OCI-LY3 (cell line): ENCODE results near the gene RFX3.
A peak's percentile ranks its signal among the peaks of the same experiment; 100 is the strongest.

Source experiments
- H2AFZ ChIP-seq: fragments of 200-600, 300-600 bp; shearing (Covaris generic); 2 replicates; pipeline ENCODE4 v1.6.0; 2014; ENCODE audit warnings: antibody characterized with exemption, low read depth, low read length
- H3K27ac ChIP-seq: fragments of 200-600, 300-600 bp; sonication (generic); 2 replicates; pipeline ENCODE4 v1.5.1; 2014; ENCODE audit warnings: mild to moderate bottlenecking, low read length, moderate library complexity, mixed read lengths
- H3K27me3 ChIP-seq: fragments of 200-600, 300-600 bp; sonication (generic); 2 replicates; pipeline ENCODE4 v1.6.1; 2014; ENCODE audit warnings: low read depth, low read length, mixed read lengths
- H3K36me3 ChIP-seq: fragments of 200-600, 300-600 bp; sonication (generic); replicated peaks from 2 replicates; pipeline ENCODE3; 2014; ENCODE audit warnings: low read depth, low read length, mixed read lengths
- H3K4me1 ChIP-seq: fragments of 300-600, 200-600 bp; sonication (generic); 2 replicates; pipeline ENCODE4 v1.6.1; 2014; ENCODE audit warnings: low read length, mixed read lengths
- H3K4me2 ChIP-seq: fragments of 200-600, 300-600 bp; sonication (generic); 2 replicates; pipeline ENCODE4 v1.6.1; 2014; ENCODE audit warnings: low read length, mixed read lengths
- H3K4me3 ChIP-seq: fragments of 300-600, 200-600 bp; sonication (generic); 2 replicates; pipeline ENCODE4 v1.5.1; 2014; ENCODE audit warnings: antibody characterized with exemption, mild to moderate bottlenecking, low read length, moderate library complexity
- H3K79me2 ChIP-seq: fragments of 300-600, 200-600 bp; shearing (Covaris generic); 2 replicates; pipeline ENCODE4 v1.6.1; 2014; ENCODE audit warnings: mild to moderate bottlenecking, low read length, mixed read lengths
- H3K9ac ChIP-seq: fragments of 300-600, 200-600 bp; shearing (Covaris generic); 2 replicates; pipeline ENCODE4 v1.6.0; 2014; ENCODE audit warnings: mild to moderate bottlenecking, low read length, moderate library complexity
- H3K9me3 ChIP-seq: fragments of 200-600, 300-600 bp; shearing (Covaris generic); 2 replicates; pipeline ENCODE4 v1.6.1; 2014; ENCODE audit warnings: low read length, mixed read lengths; ENCODE audit not compliant: insufficient read depth
- H4K20me1 ChIP-seq: fragments of 200-600, 300-600 bp; sonication (generic); 2 replicates; pipeline ENCODE4 v1.6.1; 2016; ENCODE audit warnings: low read length, mixed read lengths; ENCODE audit not compliant: insufficient read depth
- CTCF ChIP-seq: fragments of 200-600, 300-600 bp; sonication (generic); IDR thresholded peaks from 2 replicates; pipeline ENCODE4 v1.5.1; 2014; ENCODE audit warnings: antibody characterized with exemption, low read length, low read depth
- EZH2phosphoT487 ChIP-seq: fragments of 200-600 bp; shearing (Covaris generic); IDR thresholded peaks from 2 replicates; pipeline ENCODE4 v1.6.1; 2018; ENCODE audit warnings: antibody characterized with exemption, mixed run types, low read depth

RFX3 gene

GRCh38 chr9:3513265-3513818 lies 12.5 kb downstream of the RFX3 start:
- no peaks in the 10 kb centered on the region for H3K36me3 ChIP-seq
- H3K27me3 ChIP-seq, result no peaks in the 10 kb centered on the region
- H3K79me2 ChIP-seq, result peaks cover 23% of the 10 kb centered on the region; the same call in 1 of the 2 replicates
- H4K20me1 ChIP-seq, result no peaks in the 10 kb centered on the region; the same call in 1 of the 2 replicates
- H3K27ac ChIP-seq, result no peak overlapping the region
- peaks cover 25% of the 10 kb centered on the region for H3K4me1 ChIP-seq
- TF ChIP-seq CTCF, result peak; percentile 46
- TF ChIP-seq EZH2phosphoT487, result no peak
- H2AFZ ChIP-seq, result no peak overlapping the region
- H3K9ac ChIP-seq, result no peak overlapping the region
- no peaks in the 10 kb centered on the region for H3K9me3 ChIP-seq
- H3K4me2 ChIP-seq, result no peak overlapping the region
- no peak overlapping the region for H3K4me3 ChIP-seq

- no peak overlapping the region for H3K27ac ChIP-seq
- TF ChIP-seq CTCF, result no peak
- TF ChIP-seq EZH2phosphoT487, result no peak
- H3K4me1 ChIP-seq, result peaks cover 40% of the 10 kb centered on the region
- no peaks in the 10 kb centered on the region for H4K20me1 ChIP-seq
- H3K9ac ChIP-seq, result no peak overlapping the region
- H3K79me2 ChIP-seq, result peaks cover 13% of the 10 kb centered on the region; the same call in 1 of the 2 replicates
- H3K4me2 ChIP-seq, result no peak overlapping the region
- no peaks in the 10 kb centered on the region for H3K27me3 ChIP-seq
- no peak overlapping the region for H3K4me3 ChIP-seq
- no peak overlapping the region for H2AFZ ChIP-seq
- H3K9me3 ChIP-seq, result no peaks in the 10 kb centered on the region
- H3K36me3 ChIP-seq, result no peaks in the 10 kb centered on the region
Observed at GRCh38 chr9:3511551-3511950, 14.2 kb downstream of the RFX3 start.

DNA sequence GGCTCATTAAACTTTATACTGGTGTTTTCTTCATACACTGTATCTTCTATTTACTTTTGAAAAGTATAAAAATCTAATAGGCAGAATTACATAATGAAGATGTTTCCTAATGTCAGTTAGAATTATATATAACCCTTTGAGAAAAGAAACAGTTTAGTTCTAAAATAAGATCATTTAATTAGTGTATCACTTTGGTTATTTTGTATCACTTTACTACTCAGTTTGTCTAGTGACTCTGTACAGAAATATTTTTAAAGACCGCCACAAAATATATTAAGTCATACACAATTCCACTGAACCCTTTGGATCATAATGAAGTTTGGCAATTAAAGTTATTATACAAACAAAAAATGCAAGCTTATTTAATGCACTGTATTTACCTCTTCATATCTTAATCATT lies 15.0 kb downstream of the RFX3 start:
- Histone ChIP-seq H3K9ac (no peak overlapping the region), H2AFZ (no peak overlapping the region), H3K27ac (no peak overlapping the region), H3K4me2 (no peak overlapping the region), H3K9me3 (no peaks in the 10 kb centered on the region), H3K27me3 (no peaks in the 10 kb centered on the region), H4K20me1 (no peaks in the 10 kb centered on the region), H3K4me1 (peaks cover 40% of the 10 kb centered on the region), H3K4me3 (no peak overlapping the region), H3K36me3 (no peaks in the 10 kb centered on the region), H3K79me2 (peaks cover 12% of the 10 kb centered on the region; the same call in 1 of the 2 replicates)
- no peak for TF ChIP-seq CTCF
- no peak for TF ChIP-seq EZH2phosphoT487

DNA sequence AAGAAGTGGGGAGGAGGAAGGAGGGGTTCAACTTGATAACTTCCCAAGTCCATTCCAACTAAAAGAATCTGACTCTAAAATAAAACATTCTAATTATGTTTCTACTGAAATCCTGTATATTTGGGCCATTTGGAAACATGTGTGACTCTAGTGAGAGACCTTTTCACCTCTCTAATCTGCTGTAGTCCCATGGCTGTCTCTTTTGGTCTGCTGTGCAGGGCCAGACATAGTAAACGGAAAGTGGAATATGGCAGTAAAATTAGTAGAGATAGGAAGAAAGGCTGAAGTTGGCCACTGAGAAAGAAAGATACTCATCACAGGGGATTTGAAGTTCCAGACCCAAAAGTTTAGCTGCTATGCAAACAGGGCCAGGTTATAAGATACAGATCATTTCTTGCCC lies 15.9 kb downstream of the RFX3 start:
- Histone ChIP-seq H3K9me3 (no peaks in the 10 kb centered on the region), H3K4me3 (no peak overlapping the region), H3K4me2 (no peak overlapping the region), H4K20me1 (no peaks in the 10 kb centered on the region), H3K27ac (peak overlapping the region; percentile 3; the same call in 1 of the 2 replicates), H3K9ac (no peak overlapping the region), H3K79me2 (peaks cover 12% of the 10 kb centered on the region; the same call in 1 of the 2 replicates), H2AFZ (no peak overlapping the region), H3K27me3 (no peaks in the 10 kb centered on the region), H3K4me1 (peaks cover 40% of the 10 kb centered on the region), H3K36me3 (no peaks in the 10 kb centered on the region)
- TF ChIP-seq CTCF (no peak), EZH2phosphoT487 (no peak)
